GM19193 (cell line): ENCODE measurements around the gene NIPAL1.

Experiments
- POLR2A ChIP-seq: IDR thresholded peaks from 4 replicates; pipeline ENCODE4 v1.6.1; 2011; ENCODE audit not compliant: insufficient read depth, insufficient read length; ENCODE audit errors: extremely low read depth

NIPAL1 gene

DNA sequence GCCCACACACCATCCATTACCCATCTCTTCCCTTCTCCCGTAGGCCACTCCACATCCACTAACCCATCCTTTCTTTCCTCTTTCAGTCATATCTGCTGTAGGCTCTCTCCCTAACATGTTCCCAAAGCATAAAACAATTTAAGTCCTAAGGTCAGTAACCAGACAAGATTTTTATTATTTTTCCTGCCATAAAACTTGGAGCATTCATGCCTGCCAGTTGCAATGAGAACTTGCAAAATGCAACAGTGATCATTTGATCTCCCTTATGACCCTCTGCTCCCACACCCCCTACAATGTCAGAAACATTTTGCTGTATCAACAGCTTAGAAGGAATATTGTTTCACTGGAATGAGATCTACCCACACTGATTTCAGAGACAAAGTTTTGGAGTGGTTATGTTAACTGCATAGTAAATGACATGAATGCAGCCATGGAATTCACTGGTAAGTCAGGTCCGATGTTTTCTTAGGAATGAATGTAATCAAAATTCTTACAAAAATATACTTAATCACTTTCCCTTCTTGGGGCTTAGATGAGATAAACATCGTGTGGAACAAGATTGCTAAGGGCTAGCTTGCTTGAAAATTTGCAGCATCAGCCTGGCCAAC lies 5.7 kb downstream of the NIPAL1 start:
- no peak for TF ChIP-seq POLR2A

DNA sequence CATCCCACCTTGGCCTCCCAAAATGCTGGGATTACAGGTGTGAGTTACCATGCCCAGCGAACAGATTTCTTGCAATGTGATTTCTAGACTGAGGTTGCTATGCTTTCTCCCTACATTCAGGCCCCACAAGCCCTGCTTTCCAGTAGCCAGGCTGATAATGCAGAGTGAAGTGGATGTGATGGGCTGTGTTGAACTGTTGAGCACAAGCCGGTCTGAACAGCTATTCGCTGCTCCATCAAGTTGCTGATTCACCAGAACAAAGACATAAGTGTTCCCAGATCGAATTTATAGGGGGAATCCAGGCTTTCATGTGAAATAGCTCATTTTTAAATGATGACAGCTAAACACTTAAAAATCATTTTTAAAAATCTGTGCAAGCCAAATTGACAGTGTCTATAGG lies 8.0 kb downstream of the NIPAL1 start:
- no peak for TF ChIP-seq POLR2A

DNA sequence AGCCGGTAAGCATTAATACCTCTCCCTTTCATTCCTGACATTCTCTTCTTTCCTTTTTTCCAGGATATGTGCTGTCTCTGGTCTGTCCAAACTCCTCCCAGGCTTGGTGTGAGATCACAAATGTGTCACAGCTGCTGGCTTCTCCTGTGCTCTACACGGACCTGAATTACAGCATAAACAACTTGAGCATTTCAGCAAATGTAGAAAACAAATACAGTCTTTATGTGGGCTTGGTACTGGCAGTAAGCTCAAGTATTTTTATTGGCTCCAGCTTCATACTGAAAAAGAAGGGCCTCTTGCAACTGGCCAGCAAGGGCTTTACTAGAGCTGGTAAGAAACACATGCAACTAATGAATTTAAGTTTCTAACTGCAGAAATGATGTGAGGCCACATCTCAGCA lies 8.4 kb downstream of the NIPAL1 start:
- TF ChIP-seq POLR2A, result no peak

DNA sequence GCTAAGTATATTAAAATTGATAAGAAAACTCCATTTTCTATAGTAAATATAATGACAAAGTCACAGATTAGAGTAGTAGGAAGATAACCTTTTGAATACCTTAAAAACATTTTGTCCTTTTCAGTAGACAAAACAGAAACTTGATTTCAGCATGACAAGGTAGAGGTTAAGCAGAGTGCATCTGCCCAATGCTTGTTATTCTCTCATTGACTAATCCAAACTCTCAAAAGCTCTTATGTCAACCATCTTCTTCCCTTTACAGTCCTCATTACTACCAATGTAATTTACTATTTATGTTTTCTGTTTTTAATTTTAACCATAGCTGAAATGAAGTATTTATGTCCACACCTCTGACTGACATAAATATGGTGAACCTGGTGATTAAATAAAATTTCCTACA lies 11.1 kb downstream of the NIPAL1 start:
- TF ChIP-seq POLR2A, result no peak

DNA sequence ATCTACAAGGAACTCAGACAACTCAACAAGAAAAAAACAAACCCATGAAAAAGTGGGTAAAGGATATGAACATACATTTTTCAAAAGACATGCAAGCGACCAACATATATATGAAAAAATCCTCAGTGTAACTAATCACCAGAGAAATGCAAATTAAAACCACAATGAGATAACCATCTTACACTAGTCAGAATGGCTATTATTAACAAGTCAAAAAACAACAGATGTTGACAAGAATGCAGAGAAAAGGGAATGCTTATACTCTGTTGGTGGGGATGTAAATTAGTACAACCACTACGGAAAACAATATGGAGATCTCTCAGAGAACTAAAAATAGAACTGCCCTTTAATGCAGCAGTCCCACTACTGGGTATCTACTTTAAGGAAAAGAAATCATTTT lies 12.1 kb downstream of the NIPAL1 start:
- no peak for TF ChIP-seq POLR2A

DNA sequence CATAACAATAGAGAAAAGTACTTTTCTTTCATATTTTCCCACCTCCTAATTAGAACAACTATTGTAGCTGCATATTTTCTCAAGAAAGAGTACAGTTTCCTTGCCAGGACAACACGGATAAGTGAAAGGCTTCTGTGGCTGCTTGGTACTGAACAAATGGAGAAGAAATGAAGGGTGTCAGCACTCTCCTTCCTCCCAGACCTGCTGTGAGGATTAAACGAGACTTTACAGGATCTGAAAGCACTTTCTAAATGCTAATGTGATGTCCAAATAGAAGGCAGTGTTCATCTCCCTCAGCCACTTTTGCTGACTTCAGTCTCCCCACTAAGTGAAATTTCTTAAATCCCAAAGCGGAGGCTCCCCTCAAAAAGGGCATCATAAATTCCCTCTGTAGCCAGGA lies 13.9 kb downstream of the NIPAL1 start:
- no peak for TF ChIP-seq POLR2A

DNA sequence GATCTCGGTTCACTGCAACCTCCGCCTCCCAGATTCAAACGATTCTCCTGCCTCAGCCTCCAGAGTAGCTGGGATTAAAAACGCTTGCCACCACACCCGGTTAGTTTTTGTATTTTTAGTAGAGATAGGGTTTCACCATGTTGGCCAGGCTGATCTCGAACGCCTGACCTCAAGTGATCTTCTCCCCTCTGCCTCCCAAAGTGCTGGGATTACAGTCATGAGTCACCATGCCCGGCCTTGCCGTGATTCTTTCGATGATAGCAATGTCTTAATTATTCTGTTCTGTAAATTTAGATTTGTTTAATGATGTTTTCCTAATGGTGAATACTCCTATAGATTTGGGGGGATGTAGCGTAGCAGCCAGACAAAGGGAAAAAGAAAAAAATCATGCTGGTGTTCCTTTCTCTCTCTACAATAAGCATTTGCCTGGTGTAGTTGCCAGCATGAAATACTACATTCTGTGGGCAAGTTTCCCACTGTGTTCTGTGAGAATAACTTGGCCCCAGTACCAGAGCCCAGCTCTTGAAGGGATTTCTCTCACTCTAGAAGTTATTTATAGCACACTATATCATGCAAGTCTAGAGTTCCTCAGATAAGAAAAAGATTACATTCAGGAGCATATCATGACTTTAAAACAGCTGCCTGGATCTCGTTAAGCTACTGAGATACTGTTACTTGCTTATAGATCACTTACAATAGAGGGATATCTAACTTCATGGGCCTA lies 15.4 kb downstream of the NIPAL1 start:
- TF ChIP-seq POLR2A, result no peak

DNA sequence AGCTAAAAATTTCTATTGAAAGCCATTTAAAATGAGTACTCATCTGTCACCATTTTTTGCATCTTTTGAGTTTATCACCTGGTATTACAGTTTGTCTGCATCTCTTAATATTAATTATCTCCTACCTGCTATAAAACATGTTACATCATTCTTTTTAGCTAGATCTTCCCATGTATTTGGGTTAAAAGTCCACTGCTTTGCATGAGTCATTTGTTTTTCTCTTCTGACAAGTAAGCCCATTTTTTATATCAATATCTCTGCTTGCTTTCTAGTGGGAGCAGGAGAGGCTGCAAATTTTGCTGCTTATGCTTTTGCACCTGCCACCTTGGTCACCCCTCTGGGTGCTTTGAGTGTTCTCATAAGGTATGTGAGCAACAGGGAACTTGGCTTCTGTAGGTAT lies 16.1 kb downstream of the NIPAL1 start:
- TF ChIP-seq POLR2A, result no peak

DNA sequence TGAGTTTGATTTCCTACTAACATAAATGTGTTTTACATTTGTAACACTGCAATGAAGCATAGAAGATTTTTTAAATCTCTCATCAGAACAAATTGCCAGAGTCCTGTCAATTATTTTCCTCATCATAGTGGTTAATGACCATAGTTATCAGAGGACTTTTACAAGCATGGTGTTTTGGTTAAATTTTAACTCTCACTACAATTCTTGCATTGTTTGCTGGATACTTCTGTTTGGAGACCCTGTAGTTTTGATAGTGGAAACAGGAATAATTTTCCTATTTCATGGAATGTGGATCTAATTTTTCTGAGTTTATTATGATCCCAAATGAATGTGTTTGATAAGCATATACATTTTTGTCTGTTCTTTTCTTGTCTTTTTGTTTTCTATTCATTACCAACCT lies 16.8 kb downstream of the NIPAL1 start:
- TF ChIP-seq POLR2A, result no peak

DNA sequence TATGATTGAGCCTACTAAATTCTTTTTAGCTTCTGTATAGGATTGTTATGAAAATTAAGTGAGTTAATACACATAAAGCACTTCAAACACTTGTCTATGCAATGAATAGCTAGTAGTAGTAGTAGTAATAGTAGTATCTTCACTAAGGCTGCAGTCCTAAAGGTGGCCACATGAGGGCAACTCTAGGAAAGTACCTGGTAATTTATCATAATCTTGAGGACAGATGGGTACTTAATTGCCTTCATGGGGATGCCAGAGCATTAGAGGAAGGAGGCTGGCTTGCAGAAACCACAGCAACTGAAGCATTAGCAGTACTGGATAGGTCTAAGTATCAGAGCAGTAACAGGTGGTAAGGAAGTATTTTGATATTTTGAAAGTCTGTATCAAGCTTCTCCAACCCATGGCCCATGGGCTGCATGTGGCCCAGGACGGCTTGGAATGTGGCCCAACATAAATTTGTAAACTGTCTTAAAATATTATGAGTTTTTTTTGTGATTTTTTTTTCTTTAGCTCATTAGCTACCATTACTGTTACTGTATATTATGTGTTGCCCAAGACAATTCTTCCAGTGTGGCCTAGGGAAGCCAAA lies 17.3 kb downstream of the NIPAL1 start:
- TF ChIP-seq POLR2A, result no peak

DNA sequence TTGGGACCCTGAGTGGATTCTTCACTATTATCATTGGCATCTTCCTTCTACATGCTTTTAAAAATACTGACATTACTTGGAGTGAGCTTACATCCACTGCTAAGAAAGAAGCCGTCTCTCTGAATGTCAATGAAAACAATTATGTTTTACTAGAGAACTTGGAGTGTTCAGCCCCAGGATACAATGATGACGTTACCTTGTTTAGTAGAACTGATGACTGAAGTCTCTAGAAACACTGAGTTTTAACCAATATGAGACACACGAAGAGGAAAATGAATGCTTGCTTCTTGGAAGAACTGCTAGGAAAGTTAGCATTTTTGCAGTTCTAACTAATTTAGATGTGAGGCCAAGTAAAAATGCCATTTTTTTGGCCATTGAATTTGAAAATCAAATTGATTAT lies 19.4 kb downstream of the NIPAL1 start:
- no peak for TF ChIP-seq POLR2A

DNA sequence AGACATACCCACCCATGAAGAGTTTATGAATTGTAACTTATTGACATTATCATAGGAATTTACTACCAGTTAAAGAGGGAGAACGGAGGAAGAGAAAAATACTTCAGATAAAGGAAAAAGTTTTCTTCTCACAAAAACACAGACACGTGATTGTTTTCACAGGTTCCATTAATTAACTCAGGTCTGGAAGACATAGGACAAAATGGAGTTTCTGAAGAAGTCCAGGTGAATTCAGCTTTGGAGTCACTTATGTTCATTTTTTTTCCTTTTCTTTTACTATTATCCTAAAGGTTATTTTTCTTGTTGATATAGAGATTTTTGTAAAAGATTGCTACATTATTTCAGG lies 20.5 kb downstream of the NIPAL1 start:
- no peak for TF ChIP-seq POLR2A

DNA sequence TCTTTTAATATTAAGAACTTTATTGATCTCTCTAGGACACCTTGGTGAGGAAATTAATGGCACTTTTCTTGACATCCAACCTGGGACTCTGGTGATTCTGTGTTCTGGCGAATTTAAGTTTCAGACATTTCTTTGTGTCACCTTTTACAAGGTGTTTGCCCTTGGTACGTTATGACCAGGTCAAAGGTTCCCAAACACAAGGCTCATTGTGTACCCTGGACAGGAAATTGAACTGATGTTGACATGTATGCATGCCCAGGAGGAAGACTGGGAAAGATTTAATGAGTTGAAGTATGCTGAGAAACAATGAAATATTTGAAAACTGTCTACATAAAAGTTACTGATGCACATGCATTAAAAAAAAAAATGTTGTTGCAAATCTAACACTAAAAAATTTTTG lies 22.1 kb downstream of the NIPAL1 start:
- TF ChIP-seq POLR2A, result no peak

DNA sequence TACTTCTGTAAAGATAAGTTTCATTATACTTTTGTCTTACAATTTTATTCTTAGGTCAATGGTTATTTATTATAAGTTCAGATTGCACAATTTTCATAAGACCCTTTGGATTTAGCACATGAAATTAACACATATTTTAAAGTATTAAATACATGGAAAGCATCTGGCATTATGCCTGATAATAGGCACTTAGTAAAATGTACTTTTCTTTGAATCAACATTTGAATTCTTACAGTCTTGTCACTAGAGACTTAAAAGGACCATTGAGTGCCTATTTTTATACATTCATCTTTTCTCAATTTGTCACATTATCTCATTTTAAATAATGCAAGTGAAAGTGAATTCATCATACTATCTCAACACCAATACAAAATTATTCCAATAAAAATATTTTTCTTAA lies 23.0 kb downstream of the NIPAL1 start:
- TF ChIP-seq POLR2A, result no peak

DNA sequence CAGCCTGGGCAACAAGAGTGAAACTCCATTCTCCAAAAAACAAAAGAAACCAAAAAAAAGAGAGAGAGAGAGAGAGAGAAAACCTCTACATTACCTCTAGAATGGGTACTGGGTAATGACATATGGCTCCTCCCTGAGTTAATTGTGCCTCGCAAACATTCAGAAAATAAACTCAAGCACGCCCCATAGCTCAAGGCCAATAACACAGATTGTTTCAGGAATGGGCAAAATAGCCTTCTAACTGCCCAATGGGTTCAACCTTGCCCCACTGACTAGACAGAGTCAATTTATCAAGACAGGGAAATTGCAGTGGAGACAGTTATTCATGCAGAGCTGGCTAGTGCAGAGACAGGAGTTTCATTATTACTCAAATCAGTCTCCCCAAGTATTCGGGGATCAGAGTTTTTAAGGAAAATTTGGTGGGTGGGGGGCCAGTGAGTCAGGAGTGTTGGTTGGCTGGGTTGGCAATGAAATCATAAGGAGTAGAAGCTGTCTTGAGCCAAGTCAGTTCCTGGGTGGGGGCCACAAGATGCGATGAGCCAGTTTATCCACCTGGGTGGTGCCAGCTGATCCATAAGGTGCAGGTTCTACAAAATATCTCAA lies 25.1 kb downstream of the NIPAL1 start:
- TF ChIP-seq POLR2A, result no peak

DNA sequence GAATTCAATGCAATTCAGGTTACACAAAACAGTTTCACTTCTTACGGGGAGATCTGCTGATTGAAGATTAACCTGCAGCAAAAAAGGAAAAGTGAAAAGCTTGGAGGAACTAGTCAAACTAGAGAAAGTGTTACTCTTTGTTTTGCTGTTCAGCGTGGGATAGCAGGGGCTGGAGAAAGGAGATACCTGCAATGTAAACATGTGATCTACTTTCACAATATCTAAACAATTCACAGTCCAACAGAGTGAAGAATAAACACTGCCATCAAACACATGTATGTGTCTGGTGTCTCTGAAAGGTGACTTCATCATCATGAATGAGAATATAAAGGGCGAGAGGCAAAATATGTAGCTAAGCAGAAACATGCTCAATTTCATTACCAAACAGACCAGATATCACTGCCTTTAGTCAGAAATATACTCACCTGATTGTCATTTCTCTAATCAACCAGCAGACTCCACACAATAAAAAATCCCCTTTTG lies 26.4 kb downstream of the NIPAL1 start:
- TF ChIP-seq POLR2A, result no peak
